HEK293T (cell line): Measurements from ENCODE around the gene WFS1.

Experiments
- CTCF ChIA-PET: fragments of 350-600 bp; formaldehyde crosslinking; extraction: SDS; loops from one replicate; lab custom pipeline; 2021; ENCODE audit warnings: antibody characterized with exemption, inconsistent platforms; lab: Yijun Ruan, JAX
- POLR2A ChIA-PET: fragments of 350-600 bp; formaldehyde crosslinking; extraction: SDS; loops from one replicate; lab custom pipeline; 2020; ENCODE audit warnings: antibody characterized with exemption, inconsistent platforms; lab: Yijun Ruan, JAX
- DNase-seq: peaks from one replicate; pipeline ENCODE4 v3.0.0; 2012; ENCODE audit warnings: mixed read lengths; ENCODE audit errors: extremely low spot score
- ARNT ChIP-seq: fragments of 450-650 bp; IDR thresholded peaks from 2 replicates; pipeline ENCODE4 v1.6.1; 2017; ENCODE audit warnings: mild to moderate bottlenecking
- BHLHE40 ChIP-seq: fragments of 450-650 bp; IDR thresholded peaks from 2 replicates; pipeline ENCODE4 v1.6.1; 2016; ENCODE audit warnings: mild to moderate bottlenecking, moderate library complexity, borderline replicate concordance
- CTBP1 ChIP-seq: fragments of 450-650 bp; IDR thresholded peaks from 2 replicates; pipeline ENCODE4 v1.6.1; 2016; ENCODE audit warnings: borderline replicate concordance
- ELF4 ChIP-seq: fragments of 450-650 bp; IDR thresholded peaks from 2 replicates; pipeline ENCODE4 v1.6.1; 2017; ENCODE audit warnings: antibody characterized with exemption
- FOXA1 ChIP-seq: fragments of 450-650 bp; IDR thresholded peaks from 2 replicates; pipeline ENCODE4 v1.6.1; 2016; ENCODE audit warnings: mild to moderate bottlenecking
- FOXK2 ChIP-seq: fragments of 450-650 bp; IDR thresholded peaks from 2 replicates; pipeline ENCODE4 v1.6.1; 2016; ENCODE audit warnings: mild to moderate bottlenecking
- FOXM1 ChIP-seq: fragments of 450-650 bp; IDR thresholded peaks from 2 replicates; pipeline ENCODE4 v1.6.1; 2017; ENCODE audit warnings: mild to moderate bottlenecking, borderline replicate concordance
- HDGF ChIP-seq: fragments of 450-650 bp; IDR thresholded peaks from 2 replicates; pipeline ENCODE4 v1.6.1; 2017; ENCODE audit warnings: antibody characterized with exemption, borderline replicate concordance
- L3MBTL2 ChIP-seq: fragments of 450-650 bp; conservative IDR thresholded peaks from 2 replicates; pipeline ENCODE4 v1.6.1; 2016; ENCODE audit warnings: mild to moderate bottlenecking
- LEF1 ChIP-seq: fragments of 450-650 bp; IDR thresholded peaks from 2 replicates; pipeline ENCODE4 v1.6.1; 2017; ENCODE audit warnings: mild to moderate bottlenecking, borderline replicate concordance
- NFRKB ChIP-seq: fragments of 450-650 bp; IDR thresholded peaks from 2 replicates; pipeline ENCODE4 v1.6.1; 2016; ENCODE audit warnings: mild to moderate bottlenecking, moderate library complexity
- PKNOX1 ChIP-seq: fragments of 450-650 bp; IDR thresholded peaks from 2 replicates; pipeline ENCODE4 v1.6.1; 2016
- SP1 ChIP-seq: fragments of 450-650 bp; IDR thresholded peaks from 2 replicates; pipeline ENCODE4 v1.6.1; 2017
- SUZ12 ChIP-seq: fragments of 450-650 bp; IDR thresholded peaks from 2 replicates; pipeline ENCODE4 v1.6.1; 2016; ENCODE audit warnings: mild to moderate bottlenecking
- TARDBP ChIP-seq: fragments of 450-650 bp; IDR thresholded peaks from 2 replicates; pipeline ENCODE4 v1.6.1; 2016
- ZNF384 ChIP-seq: fragments of 450-650 bp; IDR thresholded peaks from 2 replicates; pipeline ENCODE4 v1.6.1; 2016

Gene WFS1

DNA sequence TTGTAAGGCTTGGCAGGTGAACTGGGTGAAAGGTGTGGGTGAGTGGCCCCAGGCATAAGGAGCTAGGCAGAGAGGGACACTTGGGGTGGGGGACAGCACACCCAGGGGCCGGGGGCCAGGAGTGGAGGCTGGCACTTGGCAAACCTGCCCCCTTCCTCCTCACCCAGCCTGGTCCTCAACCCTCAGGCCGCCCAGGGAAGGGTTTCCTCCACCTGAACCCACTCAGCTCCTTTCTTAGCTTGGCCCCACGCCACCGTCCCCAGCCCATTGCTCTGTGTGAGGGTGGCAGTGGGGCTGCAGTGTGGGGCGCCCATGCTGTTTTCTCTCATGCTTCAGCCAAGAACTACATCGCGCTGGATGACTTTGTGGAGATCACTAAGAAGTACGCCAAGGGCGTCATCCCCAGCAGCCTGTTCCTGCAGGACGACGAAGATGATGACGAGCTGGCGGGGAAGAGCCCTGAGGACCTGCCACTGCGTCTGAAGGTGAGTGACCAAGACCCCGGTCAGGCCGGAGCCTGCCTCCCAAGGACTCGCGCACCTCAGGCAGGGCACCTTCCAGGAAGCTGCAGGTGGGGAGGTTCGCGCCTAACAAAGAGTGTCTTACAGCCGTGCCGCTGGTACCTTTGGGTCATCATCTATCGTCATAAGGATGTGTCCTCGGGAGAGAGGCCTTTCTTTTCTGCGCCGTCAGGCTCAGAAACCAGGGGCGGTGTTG, 25.2 kb downstream of the WFS1 start:
- CTCF ChIA-PET = interaction anchor here (1.0 to 1.1 kb wide), 2 partner anchors 10 to 37 kb away, joined by 3 to 4 read pairs; no protein-coding TSS in a partner anchor
- POLR2A ChIA-PET = no interaction called here

GRCh38 chr4:6295495-6295894, 25.8 kb downstream of the WFS1 start:
- CTCF ChIA-PET = interaction anchor here (1.1 kb wide), 1 partner anchor 37 kb away, joined by 3 read pairs; no protein-coding TSS in a partner anchor
- TF ChIP-seq NFRKB (no peak), BHLHE40 (no peak), TARDBP (no peak), HDGF (no peak), LEF1 (no peak), CTBP1 (no peak), SP1 (no peak), ARNT (no peak)
- no peak for DNase-seq
- POLR2A ChIA-PET = no interaction called here

More for the DNA sequence above, 25.2 kb downstream of the WFS1 start:
- DNase-seq = no peak
- TF ChIP-seq FOXK2 (no peak), TARDBP (no peak), FOXA1 (no peak), NFRKB (no peak), FOXM1 (no peak), BHLHE40 (no peak), SP1 (no peak), LEF1 (no peak), CTBP1 (no peak)

DNA sequence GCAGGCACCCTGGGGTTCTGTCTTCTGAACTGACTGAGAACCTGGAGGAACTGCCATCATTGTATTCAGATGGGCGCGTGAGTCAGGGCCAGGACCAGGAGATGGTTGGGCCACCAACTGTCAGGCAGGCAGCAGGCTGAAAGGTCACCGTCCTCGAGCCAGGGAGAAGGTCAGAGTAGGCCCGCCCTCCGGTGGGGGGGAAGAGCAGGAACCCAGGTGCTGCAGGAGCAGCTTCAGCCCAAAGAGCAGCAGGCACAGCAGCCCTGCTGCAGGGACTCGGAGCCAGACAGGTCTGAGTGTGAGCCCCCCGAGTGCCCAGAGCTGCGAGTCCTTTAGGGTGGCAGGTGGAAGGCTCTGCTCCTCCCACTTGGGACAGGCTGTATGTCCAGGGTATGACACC, 26.4 kb downstream of the WFS1 start:
- ChIA-PET CTCF (interaction anchor here (1.1 kb wide), 1 partner anchor 36 kb away, joined by 3 read pairs; no protein-coding TSS in a partner anchor), POLR2A (no interaction called here)
- TF ChIP-seq PKNOX1 (no peak), LEF1 (no peak), FOXA1 (no peak), ELF4 (no peak), HDGF (no peak), FOXM1 (no peak), SP1 (no peak), NFRKB (no peak), ZNF384 (no peak), CTBP1 (no peak), BHLHE40 (no peak), SUZ12 (no peak), ARNT (no peak), L3MBTL2 (no peak)
- DNase-seq = no peak

DNA sequence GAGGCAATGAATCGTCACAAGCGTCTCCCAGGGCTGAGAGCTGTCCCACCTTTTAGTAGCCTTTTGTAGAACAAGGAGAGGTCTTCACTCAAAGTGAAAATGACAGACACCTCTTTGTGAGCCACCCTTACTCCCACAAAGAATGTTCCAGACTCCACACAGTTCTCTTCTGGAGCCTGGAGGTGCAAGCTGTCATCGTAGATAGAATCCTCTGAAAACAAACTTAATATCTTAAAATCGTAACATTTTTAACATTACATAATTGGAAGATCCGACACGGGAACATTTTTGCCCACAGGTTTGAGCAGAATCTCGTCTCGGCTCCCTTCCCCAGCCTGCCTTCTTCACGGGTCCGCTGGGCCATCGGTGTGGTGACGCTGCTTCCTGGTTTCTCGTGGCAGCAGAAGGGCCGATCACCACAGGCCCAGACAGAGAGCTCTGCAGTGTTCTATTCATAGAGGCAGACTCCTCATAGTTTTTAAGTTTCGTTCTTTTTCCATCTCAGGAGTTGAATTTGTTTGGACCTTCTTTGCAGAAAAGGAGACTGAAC, 27.7 kb downstream of the WFS1 start:
- DNase-seq = no peak
- CTCF ChIA-PET = no interaction called here
- POLR2A ChIA-PET = no interaction called here
- TF ChIP-seq BHLHE40 = no peak
- TF ChIP-seq L3MBTL2 = no peak
- no peak for TF ChIP-seq ZNF384
- TF ChIP-seq ARNT = no peak
- no peak for TF ChIP-seq NFRKB
- no peak for TF ChIP-seq ELF4

GRCh38 chr4:6298035-6298434, 28.4 kb downstream of the WFS1 start:
- TF ChIP-seq FOXM1 (no peak), BHLHE40 (no peak), TARDBP (no peak), LEF1 (no peak), PKNOX1 (no peak), ELF4 (no peak), SP1 (no peak), NFRKB (no peak), ARNT (no peak), CTBP1 (no peak), FOXA1 (no peak)
- no peak for DNase-seq
- ChIA-PET CTCF (no interaction called here), POLR2A (no interaction called here)

- ChIA-PET POLR2A (no interaction called here), CTCF (no interaction called here)
- DNase-seq = no peak
- TF ChIP-seq CTBP1 (no peak), ARNT (no peak), L3MBTL2 (no peak), FOXA1 (no peak), ELF4 (no peak), HDGF (no peak), BHLHE40 (no peak), LEF1 (no peak)
Observed at GRCh38 chr4:6298852-6299251, 29.2 kb downstream of the WFS1 start.

DNA sequence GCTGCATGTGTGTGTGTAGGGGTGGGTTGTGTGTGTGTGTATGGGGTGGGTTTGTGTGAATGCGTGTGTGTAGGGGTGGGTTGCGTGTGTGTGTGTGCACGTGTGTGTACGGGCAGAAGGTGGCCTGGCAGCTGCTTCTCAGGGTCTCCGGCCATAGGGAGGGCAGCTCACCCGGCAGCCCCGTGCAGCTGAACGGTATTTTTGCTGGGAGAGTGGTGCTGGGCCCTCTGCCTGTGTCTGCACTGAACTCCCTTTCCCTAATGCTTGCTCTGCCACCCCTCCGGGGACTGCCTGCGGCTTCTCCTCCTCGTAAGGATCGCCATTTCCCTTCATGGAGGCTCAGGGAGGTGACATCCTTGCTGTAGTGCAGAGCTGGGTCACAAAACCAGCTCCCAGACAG, 30.2 kb downstream of the WFS1 start:
- TF ChIP-seq LEF1 (no peak), ARNT (no peak), NFRKB (no peak), FOXA1 (no peak), PKNOX1 (no peak), SP1 (no peak)
- ChIA-PET POLR2A (no interaction called here), CTCF (no interaction called here)
- DNase-seq = no peak
